Measurements from ENCODE around the gene DAPK1.

The DAPK1 gene

DNA sequence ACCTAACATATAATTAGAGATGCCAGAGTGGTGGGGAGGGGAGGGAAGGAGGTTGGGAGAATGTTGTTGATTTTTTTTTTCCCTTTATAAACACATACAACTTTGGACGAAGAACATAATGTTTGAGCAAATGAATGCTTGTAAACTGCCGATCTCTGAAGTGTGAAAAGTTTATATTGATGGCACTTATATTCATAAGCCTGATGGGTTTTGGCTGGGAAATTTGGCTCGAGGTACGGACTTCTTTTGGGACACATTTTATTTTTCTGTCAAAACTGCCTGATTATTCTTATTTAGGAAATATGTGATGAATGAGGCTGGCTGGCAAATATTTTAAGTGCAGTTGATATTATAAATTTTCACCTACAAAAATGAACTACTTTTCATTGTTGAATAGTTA lies 9.9 kb downstream of the DAPK1 start:
- H3K36me3 ChIP-seq (ENCODE audit: insufficient read depth, low read length): no peaks in the 10 kb centered on the region
- H3K9ac ChIP-seq (ENCODE audit: low read depth, low read length): no peak overlapping the region
- no peak for ATAC-seq (ENCODE audit: insufficient read depth, low read depth)
- H2AFZ ChIP-seq (ENCODE audit: low read depth, low read length): no peak overlapping the region
- no peak overlapping the region for H3K4me2 ChIP-seq (ENCODE audit: insufficient read depth, low read length)
- no peaks in the 10 kb centered on the region for H3K79me2 ChIP-seq (ENCODE audit: insufficient read depth, low read length)
- H3K4me3 ChIP-seq (ENCODE audit: low read depth in 1 of 2, low read length in 2 of 2): no peak overlapping the region
- no peak for DNase-seq
- TF ChIP-seq, protein P1, sequence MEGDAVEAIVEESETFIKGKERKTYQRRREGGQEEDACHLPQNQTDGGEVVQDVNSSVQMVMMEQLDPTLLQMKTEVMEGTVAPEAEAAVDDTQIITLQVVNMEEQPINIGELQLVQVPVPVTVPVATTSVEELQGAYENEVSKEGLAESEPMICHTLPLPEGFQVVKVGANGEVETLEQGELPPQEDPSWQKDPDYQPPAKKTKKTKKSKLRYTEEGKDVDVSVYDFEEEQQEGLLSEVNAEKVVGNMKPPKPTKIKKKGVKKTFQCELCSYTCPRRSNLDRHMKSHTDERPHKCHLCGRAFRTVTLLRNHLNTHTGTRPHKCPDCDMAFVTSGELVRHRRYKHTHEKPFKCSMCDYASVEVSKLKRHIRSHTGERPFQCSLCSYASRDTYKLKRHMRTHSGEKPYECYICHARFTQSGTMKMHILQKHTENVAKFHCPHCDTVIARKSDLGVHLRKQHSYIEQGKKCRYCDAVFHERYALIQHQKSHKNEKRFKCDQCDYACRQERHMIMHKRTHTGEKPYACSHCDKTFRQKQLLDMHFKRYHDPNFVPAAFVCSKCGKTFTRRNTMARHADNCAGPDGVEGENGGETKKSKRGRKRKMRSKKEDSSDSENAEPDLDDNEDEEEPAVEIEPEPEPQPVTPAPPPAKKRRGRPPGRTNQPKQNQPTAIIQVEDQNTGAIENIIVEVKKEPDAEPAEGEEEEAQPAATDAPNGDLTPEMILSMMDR (IDR thresholded peaks at IDR 0.05; ENCODE audit: borderline replicate concordance, extremely low read depth, low read length, poor library complexity, severe bottlenecking): no peak
- no peak for TF ChIP-seq EZH2 (IDR thresholded peaks at IDR 0.05; ENCODE audit: borderline replicate concordance, low read depth, low read length, severe bottlenecking)
- H4K20me1 ChIP-seq (ENCODE audit: insufficient read depth, low read length): no peaks in the 10 kb centered on the region
- H3K27me3 ChIP-seq (ENCODE audit: insufficient read depth, low read length, poor library complexity): no peaks in the 10 kb centered on the region
- no peaks in the 10 kb centered on the region for H3K9me3 ChIP-seq (ENCODE audit: insufficient read depth, low read length, severe bottlenecking)
- H3K27ac ChIP-seq (ENCODE audit: low read length): no peak overlapping the region
- H3K4me1 ChIP-seq (ENCODE audit: insufficient read depth, low read length): no peaks in the 10 kb centered on the region

- no peak for ATAC-seq (ENCODE audit: insufficient read depth, low read depth)
- Histone ChIP-seq H3K4me2 (ENCODE audit: insufficient read depth, low read length) (no peak overlapping the region), H3K79me2 (ENCODE audit: insufficient read depth, low read length) (no peaks in the 10 kb centered on the region), H3K9ac (ENCODE audit: low read depth, low read length) (no peak overlapping the region), H4K20me1 (ENCODE audit: insufficient read depth, low read length) (no peaks in the 10 kb centered on the region), H3K4me1 (ENCODE audit: insufficient read depth, low read length) (no peaks in the 10 kb centered on the region), H3K27ac (ENCODE audit: low read length) (no peak overlapping the region), H3K27me3 (ENCODE audit: insufficient read depth, low read length, poor library complexity) (no peaks in the 10 kb centered on the region), H2AFZ (ENCODE audit: low read depth, low read length) (no peak overlapping the region), H3K4me3 (ENCODE audit: low read depth in 1 of 2, low read length in 2 of 2) (no peak overlapping the region), H3K36me3 (ENCODE audit: insufficient read depth, low read length) (no peaks in the 10 kb centered on the region), H3K9me3 (ENCODE audit: insufficient read depth, low read length, severe bottlenecking) (no peaks in the 10 kb centered on the region)
- no peak for DNase-seq
- TF ChIP-seq, protein P1 (IDR thresholded peaks at IDR 0.05; ENCODE audit: borderline replicate concordance, extremely low read depth, low read length, poor library complexity, severe bottlenecking): no peak
- no peak for TF ChIP-seq EZH2 (IDR thresholded peaks at IDR 0.05; ENCODE audit: borderline replicate concordance, low read depth, low read length, severe bottlenecking)
Measured at GRCh38 chr9:87510252-87510683, 12.6 kb downstream of the DAPK1 start.

GRCh38 chr9:87512311-87512710 lies 14.6 kb downstream of the DAPK1 start:
- Histone ChIP-seq H3K79me2 (ENCODE audit: insufficient read depth, low read length) (no peaks in the 10 kb centered on the region), H4K20me1 (ENCODE audit: insufficient read depth, low read length) (no peaks in the 10 kb centered on the region), H3K27me3 (ENCODE audit: insufficient read depth, low read length, poor library complexity) (no peaks in the 10 kb centered on the region), H3K9me3 (ENCODE audit: insufficient read depth, low read length, severe bottlenecking) (no peaks in the 10 kb centered on the region), H3K4me2 (ENCODE audit: insufficient read depth, low read length) (no peak overlapping the region), H2AFZ (ENCODE audit: low read depth, low read length) (no peak overlapping the region), H3K36me3 (ENCODE audit: insufficient read depth, low read length) (no peaks in the 10 kb centered on the region), H3K9ac (ENCODE audit: low read depth, low read length) (no peak overlapping the region), H3K27ac (ENCODE audit: low read length) (no peak overlapping the region), H3K4me1 (ENCODE audit: insufficient read depth, low read length) (no peaks in the 10 kb centered on the region), H3K4me3 (ENCODE audit: low read depth in 1 of 2, low read length in 2 of 2) (no peak overlapping the region)
- TF ChIP-seq, protein P1 (IDR thresholded peaks at IDR 0.05; ENCODE audit: borderline replicate concordance, extremely low read depth, low read length, poor library complexity, severe bottlenecking): no peak
- no peak for TF ChIP-seq EZH2 (IDR thresholded peaks at IDR 0.05; ENCODE audit: borderline replicate concordance, low read depth, low read length, severe bottlenecking)
- ATAC-seq (ENCODE audit: insufficient read depth, low read depth) (no peak), DNase-seq (no peak)

- H3K79me2 ChIP-seq (ENCODE audit: insufficient read depth, low read length): no peaks in the 10 kb centered on the region
- no peaks in the 10 kb centered on the region for H3K27me3 ChIP-seq (ENCODE audit: insufficient read depth, low read length, poor library complexity)
- H3K4me2 ChIP-seq (ENCODE audit: insufficient read depth, low read length): no peak overlapping the region
- no peak overlapping the region for H3K27ac ChIP-seq (ENCODE audit: low read length)
- TF ChIP-seq, protein P1 (IDR thresholded peaks at IDR 0.05; ENCODE audit: borderline replicate concordance, extremely low read depth, low read length, poor library complexity, severe bottlenecking): no peak
- no peak for TF ChIP-seq EZH2 (IDR thresholded peaks at IDR 0.05; ENCODE audit: borderline replicate concordance, low read depth, low read length, severe bottlenecking)
- ATAC-seq (ENCODE audit: insufficient read depth, low read depth) (no peak), DNase-seq (no peak)
- H3K4me3 ChIP-seq (ENCODE audit: low read depth in 1 of 2, low read length in 2 of 2): no peak overlapping the region
- H3K9me3 ChIP-seq (ENCODE audit: insufficient read depth, low read length, severe bottlenecking): no peaks in the 10 kb centered on the region
- H2AFZ ChIP-seq (ENCODE audit: low read depth, low read length): no peak overlapping the region
- H3K4me1 ChIP-seq (ENCODE audit: insufficient read depth, low read length): no peaks in the 10 kb centered on the region
- no peaks in the 10 kb centered on the region for H3K36me3 ChIP-seq (ENCODE audit: insufficient read depth, low read length)
- no peak overlapping the region for H3K9ac ChIP-seq (ENCODE audit: low read depth, low read length)
- no peaks in the 10 kb centered on the region for H4K20me1 ChIP-seq (ENCODE audit: insufficient read depth, low read length)
Measured at GRCh38 chr9:87513161-87513560, 15.5 kb downstream of the DAPK1 start.

Measured in DND-41 (cell line).